ENCODE data around the gene IFT88. TPM values are rescaled to one million over a fixed set of nuclear protein-coding genes. Genes with fewer than 3 reads are reported as not detected.
"Not testable (repeated sequence)": the region's sequence is repeated elsewhere in the genome, so short reads cannot be mapped to it uniquely, and the experiment has no call there.

IFT88 gene
- total RNA-seq, 3 donors from 2014 or later = 2.8 to 3.2 (median 2.8) TPM

DNA sequence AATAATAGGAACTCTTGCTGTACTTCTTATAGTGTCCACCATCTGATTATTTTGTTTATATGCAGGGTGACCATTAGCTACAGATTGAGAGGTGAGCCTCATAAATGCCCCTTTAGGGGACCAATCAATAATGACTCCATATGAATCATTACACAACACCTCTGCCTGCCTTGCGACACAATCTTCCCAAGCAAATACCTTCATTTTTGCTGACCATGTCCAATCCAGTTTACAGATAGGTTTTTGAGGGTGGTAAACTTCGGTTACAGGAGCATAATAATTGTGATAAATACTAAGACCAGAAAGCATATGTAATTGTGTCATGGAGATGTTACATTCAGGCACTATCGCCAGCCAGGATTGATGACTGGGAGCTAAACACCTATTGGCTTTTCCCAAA, 112.9 kb downstream of the IFT88 start:
- Mint-ChIP-seq H3K4me3 (no peak overlapping the region), H3K36me3 (ENCODE audit: insufficient read depth) (peaks cover 26% of the 10 kb centered on the region), H3K27me3 (ENCODE audit: low read depth) (no peaks in the 10 kb centered on the region), H3K9me3 (no peaks in the 10 kb centered on the region), H3K4me1 (ENCODE audit: low read depth) (no peaks in the 10 kb centered on the region)
- DNase-seq (no peak), ATAC-seq (no peak)

DNA sequence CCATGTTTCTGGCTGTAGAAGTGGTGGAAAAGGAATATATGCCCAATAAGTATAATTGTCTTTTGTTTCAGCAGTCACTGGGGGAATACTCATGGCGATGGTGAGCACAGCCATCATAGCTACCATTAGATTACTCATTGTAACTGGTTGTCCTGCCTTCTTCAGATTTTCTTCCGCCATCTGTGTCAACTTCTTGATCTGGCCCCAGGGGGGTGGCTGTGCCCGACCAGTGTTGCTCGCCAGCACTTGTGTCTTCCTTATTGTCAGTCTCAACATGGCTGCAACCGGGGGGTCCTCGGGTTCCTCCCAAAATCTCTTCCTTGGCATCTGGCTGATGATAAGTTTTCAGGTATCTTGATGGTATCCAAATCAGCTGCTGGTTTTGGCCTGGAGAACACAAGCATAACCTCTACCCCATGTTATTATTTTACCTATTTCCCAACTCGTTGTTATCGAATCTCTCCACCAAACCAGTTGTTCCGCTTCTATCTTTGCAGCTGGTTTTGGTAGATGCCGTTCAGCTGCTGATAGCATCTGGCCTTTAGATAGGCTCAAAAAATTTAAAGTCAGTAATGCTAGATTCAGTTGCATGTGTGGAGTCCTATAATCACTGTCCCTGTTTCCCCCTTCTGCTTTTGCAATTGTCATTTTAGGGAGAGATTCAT, 113.6 kb downstream of the IFT88 start:
- Mint-ChIP-seq H3K36me3 (ENCODE audit: insufficient read depth) (peaks cover 26% of the 10 kb centered on the region), H3K4me1 (ENCODE audit: low read depth) (no peaks in the 10 kb centered on the region), H3K4me3 (no peak overlapping the region), H3K27me3 (ENCODE audit: low read depth) (no peaks in the 10 kb centered on the region), H3K9me3 (no peaks in the 10 kb centered on the region)
- ATAC-seq (no peak), DNase-seq (no peak)

DNA sequence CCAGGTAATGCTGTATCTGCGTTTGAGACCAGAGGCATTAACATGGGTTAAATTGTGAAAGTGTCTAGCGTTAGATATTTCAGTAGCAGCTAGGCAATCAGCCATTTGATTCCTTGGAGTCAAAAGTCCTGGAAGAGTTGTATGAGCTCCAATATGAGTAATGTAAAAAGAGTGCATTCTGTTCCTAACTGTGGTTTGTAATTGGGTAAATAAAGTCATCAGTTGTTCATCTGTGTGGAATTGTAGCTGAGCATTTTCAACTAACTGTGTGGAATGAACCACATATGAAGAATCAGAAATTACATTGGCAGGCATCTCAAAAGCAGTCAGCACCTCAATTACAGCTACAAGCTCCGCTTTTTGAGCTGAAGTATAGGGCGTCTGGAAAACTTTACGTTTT, 114.5 kb downstream of the IFT88 start:
- not testable (repeated sequence) for ATAC-seq; H3K4me1 Mint-ChIP-seq (ENCODE audit: low read depth); H3K27me3 Mint-ChIP-seq (ENCODE audit: low read depth); DNase-seq; H3K4me3 Mint-ChIP-seq; H3K9me3 Mint-ChIP-seq
- peaks cover 21% of the 10 kb centered on the region for H3K36me3 Mint-ChIP-seq (ENCODE audit: insufficient read depth)

DNA sequence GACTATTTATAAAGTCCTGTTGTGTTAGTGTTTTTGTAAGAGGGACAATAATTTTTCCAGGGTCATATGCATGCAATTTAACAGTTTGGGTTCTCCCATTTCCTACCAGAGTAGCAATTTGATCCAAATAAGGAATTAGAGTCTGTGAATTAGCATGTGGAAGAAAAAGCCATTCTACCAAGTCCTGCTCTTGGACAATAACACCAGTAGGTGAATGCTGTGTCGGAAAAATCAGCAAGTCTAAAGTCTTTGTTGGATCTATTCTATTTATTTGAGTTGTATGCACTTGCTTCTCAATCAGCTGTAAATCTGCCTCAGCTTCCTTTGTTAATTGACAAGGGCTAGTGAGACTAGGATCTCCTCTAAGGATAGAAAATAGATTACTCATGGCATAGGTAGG, 115.1 kb downstream of the IFT88 start:
- Mint-ChIP-seq H3K36me3 (ENCODE audit: insufficient read depth) (peaks cover 19% of the 10 kb centered on the region), H3K4me1 (ENCODE audit: low read depth) (no peaks in the 10 kb centered on the region), H3K9me3 (no peaks in the 10 kb centered on the region), H3K27me3 (ENCODE audit: low read depth) (no peaks in the 10 kb centered on the region), H3K4me3 (no peak overlapping the region)
- no peak for DNase-seq
- ATAC-seq = no peak

DNA sequence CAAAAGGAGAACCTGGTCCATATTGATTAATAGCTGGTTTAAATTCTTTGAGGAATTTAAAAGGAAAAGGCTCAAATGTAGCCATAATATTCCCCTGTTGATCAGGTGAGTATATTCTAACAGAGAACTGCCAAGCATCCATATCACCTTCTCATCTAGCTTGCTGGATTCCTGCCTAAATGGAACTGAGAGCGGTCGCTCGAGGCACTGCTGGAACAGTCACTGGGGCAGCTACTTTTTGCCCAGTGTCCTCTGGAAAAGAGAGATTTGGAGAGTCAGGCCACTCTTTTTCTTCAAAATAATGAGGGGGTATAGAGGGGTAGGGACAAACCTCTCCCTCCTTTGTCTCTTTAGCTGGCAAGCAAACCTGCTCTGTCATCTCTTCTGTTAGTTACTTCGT, 117.1 kb downstream of the IFT88 start:
- no peak for ATAC-seq
- H3K4me3 Mint-ChIP-seq = no peak overlapping the region
- H3K9me3 Mint-ChIP-seq = no peaks in the 10 kb centered on the region
- peaks cover 21% of the 10 kb centered on the region for H3K36me3 Mint-ChIP-seq (ENCODE audit: insufficient read depth)
- H3K4me1 Mint-ChIP-seq (ENCODE audit: low read depth) = no peaks in the 10 kb centered on the region
- DNase-seq = no peak
- no peaks in the 10 kb centered on the region for H3K27me3 Mint-ChIP-seq (ENCODE audit: low read depth)

DNA sequence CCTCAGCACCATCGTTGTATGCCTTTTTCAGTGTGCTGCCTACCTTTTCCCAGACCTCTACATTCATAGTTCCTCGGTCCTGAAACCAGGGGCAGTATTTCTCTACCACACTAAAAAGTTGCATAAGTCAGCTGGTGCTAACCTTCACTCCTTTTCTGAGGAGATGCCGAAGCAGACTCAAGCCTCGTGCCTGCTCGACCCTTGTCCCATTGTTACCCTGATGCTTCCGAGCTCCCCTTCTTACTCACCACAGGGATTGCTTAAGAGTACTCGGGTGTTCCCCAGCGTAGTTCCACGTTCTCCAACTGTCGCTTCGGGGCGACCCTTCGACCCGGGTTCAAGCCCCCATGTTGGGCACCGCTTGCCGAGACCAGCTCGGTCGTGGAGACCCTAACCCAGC, 117.6 kb downstream of the IFT88 start:
- Mint-ChIP-seq H3K36me3 (ENCODE audit: insufficient read depth) (peaks cover 21% of the 10 kb centered on the region), H3K4me1 (ENCODE audit: low read depth) (no peaks in the 10 kb centered on the region), H3K4me3 (no peak overlapping the region), H3K9me3 (no peaks in the 10 kb centered on the region), H3K27me3 (ENCODE audit: low read depth) (no peaks in the 10 kb centered on the region)
- no peak for DNase-seq
- no peak for ATAC-seq

DNA sequence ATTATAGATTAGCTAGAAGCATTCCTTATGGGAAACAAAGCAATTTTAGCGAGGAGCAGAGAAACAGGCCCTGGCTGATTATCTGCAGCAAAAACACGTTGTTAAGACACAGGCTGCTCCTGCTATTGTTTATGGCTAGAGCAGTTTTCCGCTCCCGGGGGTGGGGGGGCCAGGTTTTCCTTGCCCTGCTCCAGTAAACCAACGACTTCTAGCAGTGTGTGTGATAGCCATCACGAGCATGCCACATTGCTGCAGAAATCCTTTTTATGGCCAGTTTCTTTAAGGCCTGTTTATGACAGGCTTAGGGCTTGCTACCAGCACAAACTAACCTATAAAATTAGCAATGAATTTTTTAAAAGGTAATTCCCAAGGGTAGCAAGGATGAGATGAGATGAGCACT, 118.1 kb downstream of the IFT88 start:
- Mint-ChIP-seq H3K9me3 (no peaks in the 10 kb centered on the region), H3K4me3 (no peak overlapping the region), H3K4me1 (ENCODE audit: low read depth) (no peaks in the 10 kb centered on the region), H3K36me3 (ENCODE audit: insufficient read depth) (peaks cover 21% of the 10 kb centered on the region), H3K27me3 (ENCODE audit: low read depth) (no peaks in the 10 kb centered on the region)
- no peak for DNase-seq
- ATAC-seq = no peak

DNA sequence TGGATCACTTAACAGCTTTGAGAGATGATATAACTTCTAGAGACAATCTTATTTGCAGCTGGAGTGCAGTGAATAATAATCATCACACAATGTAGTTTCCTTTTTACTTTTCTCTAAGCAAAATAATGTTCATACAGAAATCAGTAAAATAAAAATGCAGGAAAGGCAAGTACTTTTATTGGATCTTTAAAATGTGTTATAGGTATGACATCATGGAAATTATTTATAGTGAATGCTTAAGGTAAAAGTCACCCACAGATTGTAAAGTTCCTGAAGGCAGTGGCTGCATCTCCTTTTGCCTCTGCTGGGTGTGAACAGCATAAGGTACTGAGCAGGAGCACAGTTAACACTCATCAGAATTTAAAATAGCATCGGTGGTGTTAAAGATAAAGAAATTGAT, 119.2 kb downstream of the IFT88 start:
- ATAC-seq (no peak), DNase-seq (no peak)
- no peaks in the 10 kb centered on the region for H3K9me3 Mint-ChIP-seq
- H3K4me3 Mint-ChIP-seq = no peak overlapping the region
- no peaks in the 10 kb centered on the region for H3K27me3 Mint-ChIP-seq (ENCODE audit: low read depth)
- H3K36me3 Mint-ChIP-seq (ENCODE audit: insufficient read depth) = peaks cover 12% of the 10 kb centered on the region
- no peaks in the 10 kb centered on the region for H3K4me1 Mint-ChIP-seq (ENCODE audit: low read depth)

DNA sequence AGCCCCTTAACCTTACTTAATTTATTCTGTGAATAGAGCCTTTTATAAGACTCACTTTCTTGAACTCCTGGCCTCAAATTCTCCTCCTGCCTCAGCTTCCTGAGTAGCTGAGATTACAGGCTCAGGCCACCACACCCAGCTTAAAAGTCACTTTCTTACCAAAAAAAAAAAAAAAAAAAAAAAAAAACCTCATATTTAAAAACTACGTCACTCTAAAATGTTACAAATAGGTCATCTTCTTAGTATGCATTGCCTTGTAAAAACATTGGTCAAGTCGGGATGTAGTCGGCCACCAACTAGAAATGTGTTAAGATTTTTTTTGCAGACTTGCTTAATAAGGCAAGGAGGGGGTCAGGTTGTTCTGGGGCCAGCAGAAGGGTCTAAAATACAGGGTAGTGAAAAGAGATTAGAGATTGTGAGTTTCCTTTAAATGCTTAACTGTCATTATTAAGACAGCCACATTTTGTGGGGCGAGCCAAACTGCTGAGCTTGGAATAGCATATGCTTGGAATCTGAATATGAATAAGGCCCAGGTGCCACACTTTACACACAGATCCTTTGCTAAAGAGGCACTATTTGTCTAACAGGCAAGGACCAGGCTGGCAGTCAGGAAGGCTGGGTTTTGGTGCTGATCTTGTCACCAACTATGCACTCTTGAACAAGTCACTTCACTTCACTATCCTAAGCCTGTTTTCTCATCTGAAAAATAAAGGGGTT, 120.1 kb downstream of the IFT88 start:
- DNase-seq (no peak), ATAC-seq (no peak)
- Mint-ChIP-seq H3K27me3 (ENCODE audit: low read depth) (no peaks in the 10 kb centered on the region), H3K4me1 (ENCODE audit: low read depth) (no peaks in the 10 kb centered on the region), H3K4me3 (no peak overlapping the region), H3K36me3 (ENCODE audit: insufficient read depth) (peaks cover 12% of the 10 kb centered on the region), H3K9me3 (no peaks in the 10 kb centered on the region)

DNA sequence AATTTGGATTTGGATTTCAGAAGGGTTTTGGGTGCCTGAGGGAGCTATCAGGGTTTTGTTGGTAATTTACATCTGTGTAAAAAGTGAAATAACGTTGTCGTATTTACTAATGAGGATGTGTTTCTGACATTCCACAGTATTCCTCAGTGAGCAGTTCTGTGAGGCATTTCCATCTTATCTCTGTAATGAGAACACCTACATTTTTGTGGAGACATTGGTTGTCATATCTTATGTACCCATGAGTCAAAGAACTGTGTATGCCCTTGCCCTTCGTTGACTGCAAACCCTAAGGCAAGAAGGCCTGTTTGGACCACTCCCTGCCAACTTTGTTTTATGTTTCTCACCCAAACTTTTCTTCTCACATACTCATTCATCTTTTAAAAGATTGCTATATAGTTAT, 122.3 kb downstream of the IFT88 start:
- peaks cover 2% of the 10 kb centered on the region for H3K27me3 Mint-ChIP-seq (ENCODE audit: low read depth)
- H3K36me3 Mint-ChIP-seq (ENCODE audit: insufficient read depth) = peaks cover 6% of the 10 kb centered on the region

DNA sequence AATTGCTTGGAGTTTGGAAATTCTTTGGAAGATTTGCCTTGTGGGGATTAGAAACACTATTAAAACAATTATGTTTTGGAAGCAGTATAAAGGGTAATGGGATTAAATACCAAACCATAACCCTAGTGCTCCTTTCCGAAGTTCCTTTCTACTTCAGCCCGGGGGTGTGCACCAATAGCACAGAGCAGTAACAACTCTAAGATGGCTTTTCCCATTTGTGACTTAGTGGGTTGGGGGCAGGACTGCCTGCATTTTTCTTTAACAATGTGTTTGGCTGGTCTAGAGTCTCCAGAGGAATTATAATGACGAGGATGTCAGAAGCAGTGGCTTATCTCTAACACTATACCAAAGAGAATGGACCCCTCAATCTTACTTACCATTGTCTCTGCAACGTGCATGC, 124.7 kb downstream of the IFT88 start:
- Mint-ChIP-seq H3K36me3 (ENCODE audit: insufficient read depth) (peaks cover 2% of the 10 kb centered on the region), H3K4me3 (no peak overlapping the region), H3K9me3 (no peaks in the 10 kb centered on the region), H3K4me1 (ENCODE audit: low read depth) (no peaks in the 10 kb centered on the region), H3K27me3 (ENCODE audit: low read depth) (peaks cover 8% of the 10 kb centered on the region)
- DNase-seq = no peak
- no peak for ATAC-seq

More for the DNA sequence above, 122.3 kb downstream of the IFT88 start:
- no peaks in the 10 kb centered on the region for H3K9me3 Mint-ChIP-seq
- ATAC-seq (no peak), DNase-seq (no peak)
- H3K4me1 Mint-ChIP-seq (ENCODE audit: low read depth) = no peaks in the 10 kb centered on the region
- no peak overlapping the region for H3K4me3 Mint-ChIP-seq

DNA sequence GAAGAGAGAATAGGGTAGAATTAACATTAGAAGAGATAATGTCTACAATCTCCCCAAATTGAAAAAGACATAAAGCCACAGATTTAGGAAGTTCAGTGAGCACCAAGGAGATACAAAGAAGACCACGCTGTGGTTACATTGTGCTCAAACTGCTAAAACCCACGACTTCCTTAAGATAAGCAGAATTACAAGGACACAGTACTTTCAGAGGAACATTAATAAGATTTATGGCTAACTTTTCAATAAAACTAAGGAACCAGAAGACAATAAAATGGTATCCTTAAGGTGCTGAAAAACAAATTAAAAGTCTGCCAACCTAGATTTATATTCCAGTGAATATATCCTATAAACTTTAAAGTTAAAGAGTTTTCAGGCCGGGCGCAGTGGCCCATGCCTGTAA, 129.1 kb downstream of the IFT88 start:
- no peaks in the 10 kb centered on the region for H3K36me3 Mint-ChIP-seq (ENCODE audit: insufficient read depth)
- H3K4me1 Mint-ChIP-seq (ENCODE audit: low read depth) = no peaks in the 10 kb centered on the region
- ATAC-seq (no peak), DNase-seq (no peak)
- no peak overlapping the region for H3K4me3 Mint-ChIP-seq
- H3K27me3 Mint-ChIP-seq (ENCODE audit: low read depth) = peaks cover 29% of the 10 kb centered on the region
- no peaks in the 10 kb centered on the region for H3K9me3 Mint-ChIP-seq

DNA sequence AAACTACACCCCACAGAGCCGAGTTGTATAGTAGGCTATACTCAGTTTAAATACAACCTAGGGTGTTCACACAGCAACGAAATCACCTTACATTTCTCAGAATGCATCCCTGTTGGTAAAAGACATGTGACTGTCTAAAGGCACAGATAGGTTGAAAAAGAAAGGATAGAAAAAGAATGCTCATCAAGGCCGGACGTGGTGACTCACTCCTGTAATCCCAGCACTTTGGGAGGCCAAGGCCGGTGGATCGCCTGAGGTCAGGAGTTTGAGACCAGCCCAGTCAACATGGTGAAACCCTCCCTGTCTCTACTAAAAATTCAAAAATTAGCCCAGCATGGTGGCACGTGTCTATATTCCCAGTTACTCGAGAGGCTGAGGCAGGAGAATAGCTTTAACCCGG, 132.8 kb downstream of the IFT88 start:
- H3K9me3 Mint-ChIP-seq = no peaks in the 10 kb centered on the region
- H3K27me3 Mint-ChIP-seq (ENCODE audit: low read depth) = peaks cover 36% of the 10 kb centered on the region
- DNase-seq (no peak), ATAC-seq (no peak)
- no peaks in the 10 kb centered on the region for H3K36me3 Mint-ChIP-seq (ENCODE audit: insufficient read depth)
- H3K4me1 Mint-ChIP-seq (ENCODE audit: low read depth) = peaks cover 7% of the 10 kb centered on the region
- H3K4me3 Mint-ChIP-seq = no peak overlapping the region

DNA sequence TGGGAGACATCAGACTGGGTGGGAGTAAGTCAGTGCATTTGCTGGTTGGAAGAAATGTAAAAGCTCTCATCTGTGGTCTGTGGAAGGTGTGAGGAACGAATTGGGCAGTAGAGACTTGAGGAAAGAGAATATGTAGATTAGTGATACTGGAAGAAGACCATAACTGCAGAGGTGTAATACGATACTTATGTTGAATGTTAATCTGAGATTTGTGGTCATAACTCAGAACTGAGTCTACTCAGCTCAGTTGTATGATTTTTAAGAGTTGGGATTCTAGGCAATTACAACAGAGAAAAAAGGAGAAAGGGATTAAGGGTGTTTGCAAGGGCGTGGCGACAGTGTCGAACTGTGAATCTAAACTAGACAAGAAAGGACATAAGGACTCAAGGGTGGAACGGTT, 133.3 kb downstream of the IFT88 start:
- H3K27me3 Mint-ChIP-seq (ENCODE audit: low read depth) = peaks cover 36% of the 10 kb centered on the region

DNA sequence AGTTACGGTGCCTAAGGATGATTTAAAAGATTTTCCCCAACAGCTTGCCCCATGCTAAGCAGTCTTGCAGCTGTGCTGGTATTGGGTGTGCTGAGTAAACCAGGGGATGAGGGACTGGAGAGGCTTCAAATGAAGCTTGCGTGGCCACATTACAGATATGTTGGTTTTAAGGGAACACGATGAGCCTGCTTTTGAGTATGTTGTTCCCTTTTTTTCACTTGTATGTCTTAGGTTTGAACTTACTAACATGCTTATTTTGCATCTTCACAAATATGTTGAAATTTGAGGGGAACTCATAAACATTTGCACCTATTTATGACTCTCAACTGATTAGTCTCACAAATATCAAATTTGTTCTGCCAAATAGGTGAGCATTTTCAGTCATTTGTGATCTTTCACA, 134.5 kb downstream of the IFT88 start:
- H3K4me3 Mint-ChIP-seq = no peak overlapping the region
- H3K4me1 Mint-ChIP-seq (ENCODE audit: low read depth) = peaks cover 7% of the 10 kb centered on the region
- ATAC-seq (no peak), DNase-seq (no peak)
- peaks cover 30% of the 10 kb centered on the region for H3K27me3 Mint-ChIP-seq (ENCODE audit: low read depth)
- H3K36me3 Mint-ChIP-seq (ENCODE audit: insufficient read depth) = no peaks in the 10 kb centered on the region
- H3K9me3 Mint-ChIP-seq = no peaks in the 10 kb centered on the region

More for the DNA sequence above, 133.3 kb downstream of the IFT88 start:
- Mint-ChIP-seq H3K36me3 (ENCODE audit: insufficient read depth) (no peaks in the 10 kb centered on the region), H3K9me3 (no peaks in the 10 kb centered on the region), H3K4me1 (ENCODE audit: low read depth) (peaks cover 7% of the 10 kb centered on the region), H3K4me3 (no peak overlapping the region)
- DNase-seq (no peak), ATAC-seq (no peak)
